Chondrocyte (in vitro differentiated cells): Measurements from ENCODE around the gene MACROD2. TPM values are rescaled to one million over a fixed set of nuclear protein-coding genes. Genes with fewer than 3 reads are reported as not detected.

Experiments used
- DNase-seq: peaks from one replicate; pipeline ENCODE4 v3.0.0; 2021; ENCODE audit warnings: mixed read lengths, low spot score
- H3K27ac Mint-ChIP-seq: one replicate; pipeline ENCODE4 v1.8.0; 2021; ENCODE audit warnings: mild to moderate bottlenecking, moderate library complexity, mixed read lengths; ENCODE audit not compliant: unreplicated experiment
- H3K27me3 Mint-ChIP-seq: 2 replicates; pipeline ENCODE4 v1.8.0; 2021; ENCODE audit warnings: low read depth, mixed read lengths
- H3K36me3 Mint-ChIP-seq: 2 replicates; pipeline ENCODE4 v1.8.0; 2021; ENCODE audit warnings: low read depth, mixed read lengths
- H3K4me1 Mint-ChIP-seq: 2 replicates; pipeline ENCODE4 v1.8.0; 2021; ENCODE audit warnings: low read depth, mild to moderate bottlenecking, mixed read lengths
- H3K4me3 Mint-ChIP-seq: one replicate; pipeline ENCODE4 v1.8.0; 2021; ENCODE audit warnings: mild to moderate bottlenecking, moderate library complexity, mixed read lengths; ENCODE audit not compliant: unreplicated experiment
- H3K9me3 Mint-ChIP-seq: 2 replicates; pipeline ENCODE4 v1.8.0; 2021; ENCODE audit warnings: low read depth, mixed read lengths
- CTCF ChIP-seq: fragments of 200-600 bp; sonication (generic); IDR thresholded peaks from 2 replicates; pipeline ENCODE4 v1.5.0; 2021; ENCODE audit warnings: antibody characterized with exemption, mild to moderate bottlenecking, moderate library complexity
- total RNA-seq: library from RNA; stranded (reverse); gene quantifications from 3 replicates; pipeline ENCODE4 v1.2.1, GENCODE V29; 2021

MACROD2 gene
- total RNA-seq, 1 donor from 2014 or later: 3.2 TPM

GRCh38 chr20:15890407-15890982, 1895.2 kb downstream of the MACROD2 start:
- Mint-ChIP-seq H3K9me3 (peaks cover 14% of the 10 kb centered on the region), H3K4me1 (no peaks in the 10 kb centered on the region), H3K27ac (no peak overlapping the region), H3K36me3 (no peaks in the 10 kb centered on the region), H3K27me3 (no peaks in the 10 kb centered on the region), H3K4me3 (no peak overlapping the region)
- DNase-seq: no peak
- no peak for TF ChIP-seq CTCF

DNA sequence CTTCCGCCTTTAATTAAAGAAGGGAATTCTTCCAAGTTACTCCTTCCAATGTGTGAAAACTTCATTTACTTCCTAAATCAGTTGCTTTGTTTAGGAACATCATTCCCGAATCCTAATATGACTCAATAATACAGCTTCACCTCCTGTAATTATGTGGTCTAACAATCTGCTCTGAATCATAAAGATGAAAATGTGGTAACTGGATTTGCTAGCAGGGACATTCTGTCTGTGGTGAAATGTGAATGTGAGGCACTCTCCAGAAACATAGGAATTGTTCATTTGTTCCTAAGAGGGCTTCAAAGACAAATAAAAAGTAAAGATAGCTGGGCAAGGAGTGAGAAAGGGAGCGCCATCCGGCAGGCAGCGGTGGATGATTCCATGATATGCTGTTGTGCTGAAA, 1899.8 kb downstream of the MACROD2 start:
- H3K27ac Mint-ChIP-seq: no peak overlapping the region
- H3K27me3 Mint-ChIP-seq: no peaks in the 10 kb centered on the region
- H3K9me3 Mint-ChIP-seq: no peaks in the 10 kb centered on the region

DNA sequence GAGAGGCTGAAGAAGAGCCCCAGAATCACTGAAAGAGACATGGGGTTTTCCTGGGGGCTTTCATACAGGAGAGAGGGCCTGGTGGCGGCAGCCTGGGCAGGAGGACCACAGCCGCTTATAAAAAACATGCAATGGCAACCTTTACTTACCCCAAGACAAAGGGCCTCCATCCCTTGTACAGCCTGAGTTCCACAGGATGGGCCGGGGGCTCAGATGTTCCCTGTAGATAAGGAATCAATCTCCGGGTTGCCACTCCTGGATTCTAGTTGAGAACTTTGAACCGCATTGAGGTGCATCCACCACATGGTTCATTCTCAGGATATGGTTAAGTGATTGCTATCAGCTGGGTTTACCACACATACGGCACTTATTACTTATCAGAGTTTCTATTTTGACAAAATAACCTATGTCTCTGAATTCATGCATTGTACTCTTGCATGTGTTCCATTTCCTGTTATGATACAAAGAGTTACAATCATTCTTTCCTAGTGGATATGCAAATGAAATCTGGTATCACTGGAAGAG, 1900.3 kb downstream of the MACROD2 start:
- Mint-ChIP-seq H3K36me3 (no peaks in the 10 kb centered on the region), H3K27me3 (no peaks in the 10 kb centered on the region), H3K4me3 (no peak overlapping the region), H3K4me1 (peaks cover 5% of the 10 kb centered on the region), H3K27ac (no peak overlapping the region), H3K9me3 (no peaks in the 10 kb centered on the region)
- TF ChIP-seq CTCF: no peak
- DNase-seq: no peak

More for the DNA sequence above, 1899.8 kb downstream of the MACROD2 start:
- H3K36me3 Mint-ChIP-seq: no peaks in the 10 kb centered on the region
- TF ChIP-seq CTCF: no peak
- DNase-seq: no peak
- no peak overlapping the region for H3K4me3 Mint-ChIP-seq
- no peaks in the 10 kb centered on the region for H3K4me1 Mint-ChIP-seq

GRCh38 chr20:15899967-15900366, 1904.7 kb downstream of the MACROD2 start:
- Mint-ChIP-seq H3K4me3 (no peak overlapping the region), H3K27ac (no peak overlapping the region), H3K9me3 (no peaks in the 10 kb centered on the region)

GRCh38 chr20:15900443-15900842, 1905.1 kb downstream of the MACROD2 start:
- Mint-ChIP-seq H3K36me3 (no peaks in the 10 kb centered on the region), H3K4me1 (peaks cover 11% of the 10 kb centered on the region), H3K27ac (no peak overlapping the region), H3K4me3 (no peak overlapping the region), H3K27me3 (no peaks in the 10 kb centered on the region), H3K9me3 (no peaks in the 10 kb centered on the region)
- TF ChIP-seq CTCF: no peak
- DNase-seq: no peak

More at GRCh38 chr20:15899967-15900366, 1904.7 kb downstream of the MACROD2 start:
- DNase-seq: no peak
- Mint-ChIP-seq H3K36me3 (no peaks in the 10 kb centered on the region), H3K27me3 (no peaks in the 10 kb centered on the region), H3K4me1 (peaks cover 11% of the 10 kb centered on the region)
- TF ChIP-seq CTCF: no peak
